HAP-1 (cell line): Measurements from ENCODE around the gene CEP131.

Source experiments
- DNase-seq, 2 experiments: peaks; one replicate each; pipeline ENCODE4 v3.0.0-alpha.2; 2016 to 2020; ENCODE audit warnings: low spot score in 2 of 2
- H3K27me3 ChIP-seq: fragments of 250-450 bp; sonication (Bioruptor Pico); 2 replicates; pipeline ENCODE4 v1.5.1; 2020; ENCODE audit warnings: low read depth, mild to moderate bottlenecking, moderate library complexity
- H3K36me3 ChIP-seq: fragments of 250-450 bp; sonication (Bioruptor Pico); replicated peaks from 2 replicates; pipeline ENCODE4 v1.5.1; 2020; ENCODE audit warnings: mild to moderate bottlenecking
- H3K4me1 ChIP-seq: fragments of 250-450 bp; sonication (Bioruptor Pico); 2 replicates; pipeline ENCODE4 v1.5.1; 2020; ENCODE audit warnings: mild to moderate bottlenecking
- H3K4me3 ChIP-seq: fragments of 250-450 bp; sonication (Bioruptor Pico); 2 replicates; pipeline ENCODE4 v1.5.1; 2020; ENCODE audit warnings: mild to moderate bottlenecking, moderate library complexity
- H3K9me3 ChIP-seq: fragments of 250-450 bp; sonication (Bioruptor Pico); 2 replicates; pipeline ENCODE4 v1.5.1; 2020; ENCODE audit warnings: mild to moderate bottlenecking, moderate library complexity
- in situ Hi-C: fragments of 300-500 bp; cut with MboI; formaldehyde crosslinking; loops from 3 replicates; pipeline ENCODE4 v1.14.3; 2020; ENCODE audit warnings: low sequenced_read_pairs, inconsistent platforms, mixed read lengths

CEP131 gene

DNA sequence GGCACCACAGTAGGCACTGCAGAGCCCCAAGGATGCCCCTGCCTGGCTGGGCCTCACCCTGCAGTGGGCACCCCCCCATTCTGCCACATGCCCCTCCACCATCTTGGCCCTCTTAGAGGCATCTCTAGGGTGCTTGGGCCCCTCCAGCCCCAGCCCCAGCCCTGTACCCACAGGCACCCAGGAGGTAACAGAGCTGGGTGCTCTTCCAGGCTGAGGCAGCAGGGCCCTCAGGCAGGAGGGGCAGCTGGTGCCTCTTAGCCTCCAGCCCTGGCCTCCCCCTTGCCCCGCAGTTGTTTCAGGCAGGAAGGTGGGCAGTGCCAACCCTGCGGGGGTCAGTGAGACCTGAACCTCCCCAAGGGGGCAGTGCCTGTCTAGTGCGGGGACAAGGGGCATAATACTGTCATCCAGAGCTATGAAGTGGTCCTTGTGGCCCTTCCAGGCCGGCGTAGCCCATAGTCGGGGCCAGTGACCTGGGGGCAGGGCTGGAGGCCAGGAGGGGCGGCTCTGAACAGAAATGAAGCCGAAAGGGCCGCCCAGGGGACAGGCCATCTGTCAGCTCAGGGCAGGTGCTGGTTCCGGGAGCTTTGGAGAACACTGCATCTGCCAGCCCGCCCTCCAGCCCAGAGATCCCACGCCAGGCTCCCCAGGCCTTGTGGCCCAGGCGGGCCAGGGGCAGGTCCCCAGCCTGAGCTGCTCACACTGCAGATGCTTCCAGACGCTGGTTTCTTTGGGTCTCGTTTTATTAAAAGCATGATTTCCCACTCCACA lies 51.9 kb downstream of the CEP131 start:
- Histone ChIP-seq H3K4me1 (peaks cover 3% of the 10 kb centered on the region; the same call in 1 of the 2 replicates), H3K27me3 (no peaks in the 10 kb centered on the region), H3K36me3 (no peaks in the 10 kb centered on the region), H3K4me3 (no peak overlapping the region), H3K9me3 (no peaks in the 10 kb centered on the region; the same call in 1 of the 2 replicates)
- DNase-seq = no peak
- in situ Hi-C loops = no loop called here

GRCh38 chr17:81169870-81170309 lies 52.9 kb downstream of the CEP131 start:
- no peaks in the 10 kb centered on the region for H3K36me3 ChIP-seq
- DNase-seq = no peak
- no peaks in the 10 kb centered on the region for H3K27me3 ChIP-seq
- H3K4me3 ChIP-seq = no peak overlapping the region
- H3K4me1 ChIP-seq = peaks cover 5% of the 10 kb centered on the region; the same call in 1 of the 2 replicates
- in situ Hi-C loops = no loop called here
- H3K9me3 ChIP-seq = no peaks in the 10 kb centered on the region; the same call in 1 of the 2 replicates

GRCh38 chr17:81167638-81168037 lies 55.1 kb downstream of the CEP131 start:
- DNase-seq = no peak
- Histone ChIP-seq H3K36me3 (no peaks in the 10 kb centered on the region), H3K4me1 (peaks cover 5% of the 10 kb centered on the region; the same call in 1 of the 2 replicates), H3K4me3 (no peak overlapping the region), H3K27me3 (no peaks in the 10 kb centered on the region), H3K9me3 (no peaks in the 10 kb centered on the region)
- in situ Hi-C loops = no loop called here

GRCh38 chr17:81167194-81167524 lies 55.6 kb downstream of the CEP131 start:
- peaks cover 5% of the 10 kb centered on the region; the same call in 1 of the 2 replicates for H3K4me1 ChIP-seq
- no peaks in the 10 kb centered on the region for H3K36me3 ChIP-seq
- no peaks in the 10 kb centered on the region for H3K27me3 ChIP-seq
- DNase-seq = no peak
- H3K4me3 ChIP-seq = no peak overlapping the region
- in situ Hi-C loops = no loop called here
- H3K9me3 ChIP-seq = no peaks in the 10 kb centered on the region

- H3K36me3 ChIP-seq = no peaks in the 10 kb centered on the region
- peaks cover 5% of the 10 kb centered on the region; the same call in 1 of the 2 replicates for H3K4me1 ChIP-seq
- DNase-seq = no peak
- in situ Hi-C loops = no loop called here
- H3K9me3 ChIP-seq = no peaks in the 10 kb centered on the region
- no peaks in the 10 kb centered on the region for H3K27me3 ChIP-seq
- peak within 1 kb of the TSS; percentile 50 for H3K4me3 ChIP-seq
Measured at GRCh38 chr17:81166033-81166492, 56.7 kb downstream of the CEP131 start, which contains the start of gene AATK. TSS of gene AATK (minus strand) at chr17:81166221. CDS start at chr17:81165992, 229 bp downstream.

- Histone ChIP-seq H3K27me3 (no peaks in the 10 kb centered on the region), H3K4me1 (peaks cover 5% of the 10 kb centered on the region; the same call in 1 of the 2 replicates), H3K9me3 (no peaks in the 10 kb centered on the region), H3K4me3 (peak within 1 kb of the TSS; percentile 50), H3K36me3 (no peaks in the 10 kb centered on the region)
- in situ Hi-C loops = no loop called here
- peak; percentile 16 to 66 for DNase-seq
Measured at GRCh38 chr17:81165246-81166032, 57.3 kb downstream of the CEP131 start, which contains the start of gene PVALEF. TSS of gene PVALEF (plus strand) at chr17:81165507. CDS start at chr17:81181227, 15,720 bp downstream.

DNA sequence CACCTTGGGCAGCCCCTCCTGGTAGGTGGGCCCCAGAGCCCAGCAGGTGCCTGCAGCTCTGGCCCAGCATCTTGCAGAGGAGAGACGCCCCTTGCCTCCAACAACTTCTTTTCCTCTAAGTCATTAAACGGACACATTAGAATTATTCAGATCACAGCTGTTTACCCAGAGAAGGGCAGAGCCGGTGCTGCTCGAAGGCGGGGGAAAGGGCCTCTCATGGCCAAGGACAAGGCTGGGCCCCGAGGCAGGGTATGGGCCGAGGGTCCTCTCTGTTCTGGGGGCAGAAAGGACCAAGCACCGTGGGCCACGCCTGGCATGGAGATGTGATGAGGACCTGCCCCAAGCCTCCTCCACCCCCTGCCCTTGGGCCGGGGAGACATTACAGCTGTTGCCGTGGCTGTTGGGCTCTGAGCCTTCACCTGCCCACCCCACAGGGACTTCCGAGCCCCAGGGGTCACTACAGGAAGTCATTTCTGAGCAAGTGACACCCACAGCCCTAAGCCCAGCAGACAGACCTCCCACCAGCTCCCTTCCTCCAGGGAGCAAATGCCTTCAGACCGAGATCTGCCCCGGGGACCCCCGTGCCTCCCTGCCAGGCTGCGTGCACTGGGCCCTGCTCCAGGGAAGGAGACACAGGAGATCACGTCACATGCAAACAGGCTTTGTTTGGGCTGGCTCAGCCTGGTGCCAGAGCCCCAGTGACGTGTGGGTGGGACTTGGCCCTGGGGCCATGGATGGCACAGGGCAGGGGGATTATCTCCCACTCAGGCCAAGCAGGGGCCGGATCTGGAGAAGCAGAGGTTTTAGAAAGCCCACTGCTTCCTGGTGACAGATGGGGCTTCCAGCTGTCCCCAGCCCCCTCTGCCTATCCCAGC lies 58.2 kb downstream of the CEP131 start:
- H3K4me1 ChIP-seq = peaks cover 5% of the 10 kb centered on the region; the same call in 1 of the 2 replicates
- no peak for DNase-seq
- in situ Hi-C loops = no loop called here

GRCh38 chr17:81163703-81164370 lies 58.9 kb downstream of the CEP131 start:
- DNase-seq = no peak
- in situ Hi-C loops = no loop called here
- Histone ChIP-seq H3K36me3 (no peaks in the 10 kb centered on the region), H3K9me3 (no peaks in the 10 kb centered on the region), H3K4me3 (no peak overlapping the region), H3K27me3 (no peaks in the 10 kb centered on the region), H3K4me1 (peaks cover 5% of the 10 kb centered on the region; the same call in 1 of the 2 replicates)

More for the DNA sequence above, 58.2 kb downstream of the CEP131 start:
- peak overlapping the region; percentile 50 for H3K4me3 ChIP-seq
- H3K9me3 ChIP-seq = no peaks in the 10 kb centered on the region
- no peaks in the 10 kb centered on the region for H3K36me3 ChIP-seq
- no peaks in the 10 kb centered on the region for H3K27me3 ChIP-seq

GRCh38 chr17:81163051-81163695 lies 59.6 kb downstream of the CEP131 start:
- Histone ChIP-seq H3K27me3 (no peaks in the 10 kb centered on the region), H3K36me3 (no peaks in the 10 kb centered on the region), H3K4me3 (no peak overlapping the region), H3K9me3 (no peaks in the 10 kb centered on the region), H3K4me1 (peaks cover 5% of the 10 kb centered on the region; the same call in 1 of the 2 replicates)
- no peak for DNase-seq
- in situ Hi-C loops = no loop called here

DNA sequence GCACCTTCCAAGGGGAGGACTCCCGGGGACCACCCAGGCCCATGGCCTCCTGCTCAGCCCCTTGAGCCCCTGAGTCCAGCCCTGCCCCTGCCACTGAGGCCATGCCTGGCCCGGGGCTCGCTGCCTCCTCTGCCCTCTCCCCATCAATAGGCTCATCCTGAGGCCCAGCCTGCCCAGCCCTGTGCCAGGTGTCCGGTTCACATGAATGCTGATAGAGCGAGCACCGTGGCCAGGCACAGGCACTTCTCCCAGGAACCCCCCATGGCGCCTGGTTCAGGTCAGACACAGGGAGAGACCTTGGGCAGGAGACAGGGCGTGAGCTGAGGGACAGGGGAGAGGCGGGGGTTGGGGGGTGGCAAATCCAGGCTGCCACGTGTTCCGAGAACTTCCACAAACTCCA lies 60.3 kb downstream of the CEP131 start:
- Histone ChIP-seq H3K27me3 (no peaks in the 10 kb centered on the region), H3K4me3 (no peak overlapping the region), H3K4me1 (peaks cover 5% of the 10 kb centered on the region; the same call in 1 of the 2 replicates), H3K9me3 (no peaks in the 10 kb centered on the region), H3K36me3 (no peaks in the 10 kb centered on the region)
- no peak for DNase-seq
- in situ Hi-C loops = no loop called here

DNA sequence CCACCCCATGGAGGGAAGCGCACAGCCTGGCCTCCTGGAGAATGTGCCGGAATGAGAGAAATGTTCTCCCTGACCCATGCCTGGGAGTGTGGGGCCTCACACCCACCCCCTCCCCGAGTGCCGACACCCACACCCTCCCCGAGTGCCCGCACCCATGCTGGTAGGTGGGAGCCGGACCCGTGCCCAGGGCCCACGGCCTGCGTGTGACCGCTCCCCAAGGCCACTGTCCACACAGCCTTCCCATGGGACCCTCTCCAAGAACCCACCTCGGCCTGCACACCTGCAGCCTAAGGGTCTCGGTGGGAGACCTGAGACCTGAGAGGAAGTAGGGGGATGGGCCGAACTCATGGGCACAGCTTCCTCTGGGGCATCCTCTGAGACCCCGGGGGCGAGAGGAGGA lies 60.8 kb downstream of the CEP131 start:
- Histone ChIP-seq H3K4me1 (peaks cover 5% of the 10 kb centered on the region; the same call in 1 of the 2 replicates), H3K4me3 (no peak overlapping the region), H3K9me3 (no peaks in the 10 kb centered on the region), H3K36me3 (no peaks in the 10 kb centered on the region), H3K27me3 (no peaks in the 10 kb centered on the region)
- DNase-seq = no peak
- in situ Hi-C loops = no loop called here

DNA sequence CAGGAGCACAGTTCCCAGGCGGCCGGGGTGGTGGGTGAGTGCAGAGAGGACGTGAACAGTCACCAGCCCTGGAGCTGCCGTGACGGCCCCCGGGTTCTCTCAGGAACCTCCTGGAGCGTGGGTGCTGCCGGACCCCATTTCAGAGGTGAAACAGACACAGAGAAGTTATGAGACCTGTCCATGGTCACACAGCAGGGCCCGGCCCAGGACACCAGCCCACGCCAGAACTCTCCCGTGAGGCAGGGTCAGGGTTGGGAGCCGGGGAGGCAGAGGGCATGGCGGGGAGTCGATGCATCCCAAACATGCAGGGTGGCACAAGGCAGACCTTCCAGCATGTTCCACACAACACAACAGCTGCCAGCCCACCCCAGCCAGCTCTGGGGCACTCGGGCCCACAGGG lies 61.2 kb downstream of the CEP131 start:
- Histone ChIP-seq H3K9me3 (no peaks in the 10 kb centered on the region), H3K36me3 (no peaks in the 10 kb centered on the region), H3K27me3 (no peaks in the 10 kb centered on the region), H3K4me3 (no peak overlapping the region), H3K4me1 (peaks cover 3% of the 10 kb centered on the region; the same call in 1 of the 2 replicates)
- no peak for DNase-seq
- in situ Hi-C loops = no loop called here
